CD14-positive monocyte (primary cell): Measurements from ENCODE around the gene CNTN5. TPM values are rescaled to one million over a fixed set of nuclear protein-coding genes. Genes with fewer than 3 reads are reported as not detected.

Source experiments
- DNase-seq, 3 donors: peaks; one replicate each; pipeline ENCODE4 v3.0.0-alpha.2; 2011 to 2022
- H2AFZ ChIP-seq: 2 replicates; pipeline ENCODE4 v1.6.0; 2012; ENCODE audit warnings: mild to moderate bottlenecking, low read depth, low read length, inconsistent platforms; ENCODE audit not compliant: insufficient read depth, poor library complexity, severe bottlenecking
- H3K27ac ChIP-seq, 2 donors: 1 replicate in 1 of 2; 2 replicates in 1 of 2; pipeline ENCODE4 v1.5.1; 2012 to 2013; ENCODE audit warnings: low read length in 2 of 2, control low read depth in 1 of 2, inconsistent platforms in 1 of 2, low read depth in 1 of 2, mild to moderate bottlenecking in 1 of 2
- H3K27me3 ChIP-seq, 2 donors: one replicate each; pipeline versions ENCODE4 v1.6.0 to v1.6.1; 2011 to 2013; ENCODE audit warnings: low read length in 2 of 2; ENCODE audit not compliant: control insufficient read depth in 2 of 2, insufficient read depth in 2 of 2
- H3K36me3 ChIP-seq, 2 donors: replicated peaks in 1 of 2; 1 replicate in 1 of 2; 2 replicates in 1 of 2; pipeline versions ENCODE4 v1.5.1 to v1.6.1; 2012 to 2013; ENCODE audit warnings: low read length in 2 of 2, control low read depth in 1 of 2, inconsistent platforms in 1 of 2, mild to moderate bottlenecking in 1 of 2; ENCODE audit not compliant: insufficient read depth in 2 of 2, control insufficient read depth in 1 of 2
- H3K4me1 ChIP-seq, 2 donors: 1 replicate in 1 of 2; 2 replicates in 1 of 2; pipeline versions ENCODE4 v1.5.1 to v1.6.1; 2012 to 2013; ENCODE audit warnings: low read length in 2 of 2, control low read depth in 1 of 2, inconsistent platforms in 1 of 2, mild to moderate bottlenecking in 1 of 2, moderate library complexity in 1 of 2; ENCODE audit not compliant: insufficient read depth in 2 of 2, control insufficient read depth in 1 of 2
- H3K4me2 ChIP-seq: replicated peaks from 2 replicates; pipeline ENCODE3; 2012; ENCODE audit warnings: low read length, moderate library complexity, mild to moderate bottlenecking; ENCODE audit not compliant: poor library complexity, severe bottlenecking; ENCODE audit errors: extremely low read depth
- H3K4me3 ChIP-seq, 3 experiments: fragments of 200-600 bp in 1 of 3; sonication (generic) in 1 of 3; replicated peaks in 1 of 3; 1 replicate in 2 of 3; 2 replicates in 1 of 3; pipeline ENCODE4 v1.5.1; 2011 to 2013; ENCODE audit warnings: low read length in 3 of 3, mild to moderate bottlenecking in 3 of 3, control low read depth in 2 of 3, low read depth in 2 of 3, inconsistent platforms in 1 of 3, moderate library complexity in 1 of 3
- H3K79me2 ChIP-seq: 2 replicates; pipeline ENCODE4 v1.6.0; 2012; ENCODE audit warnings: mild to moderate bottlenecking, control low read depth, inconsistent platforms, low read length, moderate library complexity; ENCODE audit not compliant: insufficient read depth
- H3K9ac ChIP-seq: 2 replicates; pipeline ENCODE4 v1.6.0; 2017; ENCODE audit warnings: low read length, mild to moderate bottlenecking; ENCODE audit not compliant: insufficient read depth, poor library complexity, severe bottlenecking
- H3K9me3 ChIP-seq, 2 donors: replicated peaks in 1 of 2; 1 replicate in 1 of 2; 2 replicates in 1 of 2; pipeline versions ENCODE4 v1.5.1 to v1.6.1; 2012 to 2013; ENCODE audit warnings: low read length in 2 of 2, control low read depth in 1 of 2; ENCODE audit not compliant: control insufficient read depth in 1 of 2, insufficient read depth in 1 of 2
- H4K20me1 ChIP-seq: 2 replicates; pipeline ENCODE4 v1.6.0; 2012; ENCODE audit warnings: mild to moderate bottlenecking, low read length, control low read depth, moderate library complexity; ENCODE audit not compliant: insufficient read depth
- H3K27ac Mint-ChIP-seq, 7 donors: one replicate each; pipeline ENCODE4 v1.8.0; 2020; ENCODE audit warnings: mild to moderate bottlenecking in 7 of 7, mixed read lengths in 7 of 7, moderate library complexity in 6 of 7, inconsistent platforms in 2 of 7
- H3K27me3 Mint-ChIP-seq, 3 donors: one replicate each; pipeline ENCODE4 v1.8.0; 2021 to 2022; ENCODE audit warnings: low read depth in 3 of 3, mild to moderate bottlenecking in 3 of 3, mixed read lengths in 3 of 3, moderate library complexity in 3 of 3, inconsistent platforms in 1 of 3
- H3K36me3 Mint-ChIP-seq, 2 donors: one replicate each; pipeline ENCODE4 v1.8.0; 2020; ENCODE audit warnings: mixed read lengths in 2 of 2, inconsistent platforms in 1 of 2, mild to moderate bottlenecking in 1 of 2
- H3K4me1 Mint-ChIP-seq: one replicate; pipeline ENCODE4 v1.8.0; 2020; ENCODE audit warnings: mild to moderate bottlenecking, mixed read lengths
- H3K4me3 Mint-ChIP-seq, 2 donors: one replicate each; pipeline ENCODE4 v1.8.0; 2020; ENCODE audit warnings: mild to moderate bottlenecking in 2 of 2, mixed read lengths in 2 of 2, moderate library complexity in 1 of 2
- H3K9me3 Mint-ChIP-seq, 7 donors: one replicate each; pipeline ENCODE4 v1.8.0; 2020 to 2022; ENCODE audit warnings: mixed read lengths in 7 of 7, mild to moderate bottlenecking in 6 of 7, moderate library complexity in 6 of 7, inconsistent platforms in 2 of 7
- WGBS: methylation state at CpG from one replicate; pipeline ENCODE4 v1.1.5; 2013; ENCODE audit warnings: missing lambda C conversion rate; ENCODE audit not compliant: insufficient coverage; 5-methylcytosine and 5-hydroxymethylcytosine counted together
- intact Hi-C, 2 donors: fragments of 100-400 bp; cut with micrococcal nuclease; formaldehyde crosslinking; loops; one replicate each; pipeline versions ENCODE4 v1.15.0 to v1.15.1; 2023
- polyA plus RNA-seq, 3 donors: library from polyadenylated mRNA; depleted of rRNA in 1 of 3; unstranded in 2 of 3; stranded (reverse) in 1 of 3; fragments of 300-500 nt in 2 of 3; fragments of >200 nt in 1 of 3; fragmentation: Illumina TruSeq in 2 of 3; gene quantifications; 1 replicate in 2 of 3; 2 replicates in 1 of 3; pipeline ENCODE4 v1.2.3, GENCODE V29; 2012 to 2021
- TF ChIP-seq, protein P1 (sequence below): fragments of 200-600 bp; IDR thresholded peaks from one replicate; pipeline ENCODE4 v1.8.0; 2022; ENCODE audit warnings: antibody characterized with exemption, mild to moderate bottlenecking

CNTN5 gene
- polyA plus RNA-seq, 3 donors = not detected

DNA sequence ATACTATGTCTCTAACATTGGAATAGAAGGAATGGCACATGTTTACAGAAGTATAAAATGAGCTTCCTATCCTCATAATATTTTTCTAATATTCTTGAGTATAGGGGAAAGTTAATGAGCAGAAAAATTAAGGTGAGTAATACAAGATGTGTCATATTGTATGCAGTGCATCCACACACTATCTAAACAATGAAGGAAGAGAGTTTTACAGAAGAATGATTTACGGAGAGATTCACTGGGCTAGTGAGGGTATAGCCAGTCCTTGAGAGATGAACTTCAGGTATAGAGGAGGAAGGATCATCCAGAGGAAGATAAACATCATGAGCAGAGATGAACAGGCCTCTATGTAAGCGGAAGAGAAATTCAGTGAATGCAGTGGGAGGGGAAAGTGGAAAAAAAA, 569.0 kb downstream of the CNTN5 start:
- H3K36me3 ChIP-seq = no peaks in the 10 kb centered on the region
- Mint-ChIP-seq H3K4me1 (no peaks in the 10 kb centered on the region), H3K36me3 (no peaks in the 10 kb centered on the region), H3K9me3 (peaks cover 0 to 8% (median 3%) of the 10 kb centered on the region in 7 donors), H3K27ac (no peak overlapping the region), H3K27me3 (peaks cover 0 to 1% (median 0%) of the 10 kb centered on the region in 3 donors), H3K4me3 (no peak overlapping the region)
- TF ChIP-seq, protein P1, sequence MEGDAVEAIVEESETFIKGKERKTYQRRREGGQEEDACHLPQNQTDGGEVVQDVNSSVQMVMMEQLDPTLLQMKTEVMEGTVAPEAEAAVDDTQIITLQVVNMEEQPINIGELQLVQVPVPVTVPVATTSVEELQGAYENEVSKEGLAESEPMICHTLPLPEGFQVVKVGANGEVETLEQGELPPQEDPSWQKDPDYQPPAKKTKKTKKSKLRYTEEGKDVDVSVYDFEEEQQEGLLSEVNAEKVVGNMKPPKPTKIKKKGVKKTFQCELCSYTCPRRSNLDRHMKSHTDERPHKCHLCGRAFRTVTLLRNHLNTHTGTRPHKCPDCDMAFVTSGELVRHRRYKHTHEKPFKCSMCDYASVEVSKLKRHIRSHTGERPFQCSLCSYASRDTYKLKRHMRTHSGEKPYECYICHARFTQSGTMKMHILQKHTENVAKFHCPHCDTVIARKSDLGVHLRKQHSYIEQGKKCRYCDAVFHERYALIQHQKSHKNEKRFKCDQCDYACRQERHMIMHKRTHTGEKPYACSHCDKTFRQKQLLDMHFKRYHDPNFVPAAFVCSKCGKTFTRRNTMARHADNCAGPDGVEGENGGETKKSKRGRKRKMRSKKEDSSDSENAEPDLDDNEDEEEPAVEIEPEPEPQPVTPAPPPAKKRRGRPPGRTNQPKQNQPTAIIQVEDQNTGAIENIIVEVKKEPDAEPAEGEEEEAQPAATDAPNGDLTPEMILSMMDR = no peak
- no peaks in the 10 kb centered on the region for H3K27me3 ChIP-seq
- no peak overlapping the region for H3K4me3 ChIP-seq
- no peak overlapping the region for H3K9ac ChIP-seq
- H3K9me3 ChIP-seq = peaks cover 0 to 4% of the 10 kb centered on the region in 2 donors
- intact Hi-C loops = no loop called here
- no peaks in the 10 kb centered on the region for H3K79me2 ChIP-seq
- no peaks in the 10 kb centered on the region for H4K20me1 ChIP-seq
- H2AFZ ChIP-seq = no peak overlapping the region
- H3K4me2 ChIP-seq = no peak overlapping the region
- no peaks in the 10 kb centered on the region for H3K4me1 ChIP-seq
- no peak for DNase-seq
- no peak overlapping the region for H3K27ac ChIP-seq
- 100% methylated on average over 1 of the region's 2 CpGs for WGBS

DNA sequence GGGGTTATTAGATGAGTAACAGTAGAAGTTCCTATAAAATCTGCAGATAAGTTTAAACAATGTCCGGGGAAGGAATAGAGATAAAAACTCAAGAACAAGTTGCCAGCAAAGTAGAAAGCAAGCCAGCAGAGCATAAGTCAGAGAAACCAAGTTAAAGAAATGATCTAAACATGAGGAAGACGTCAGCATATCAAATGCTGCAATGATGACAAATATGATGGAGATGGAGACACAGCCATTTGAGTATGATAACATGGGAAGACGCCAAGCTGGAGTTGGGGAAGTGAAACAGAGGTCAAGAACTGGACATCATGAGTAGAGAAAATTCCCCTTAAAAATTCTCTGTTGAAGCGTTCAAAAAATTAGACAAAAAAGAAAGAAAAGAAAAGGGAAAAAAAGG, 571.5 kb downstream of the CNTN5 start:
- Histone ChIP-seq H3K4me1 (no peaks in the 10 kb centered on the region), H3K4me2 (no peak overlapping the region), H3K9me3 (peaks cover 0 to 4% of the 10 kb centered on the region in 2 donors), H3K9ac (no peak overlapping the region), H4K20me1 (no peaks in the 10 kb centered on the region), H3K36me3 (no peaks in the 10 kb centered on the region), H3K27me3 (no peaks in the 10 kb centered on the region), H3K27ac (no peak overlapping the region), H3K4me3 (no peak overlapping the region), H3K79me2 (no peaks in the 10 kb centered on the region), H2AFZ (no peak overlapping the region)
- Mint-ChIP-seq H3K9me3 (peaks cover 0 to 8% (median 3%) of the 10 kb centered on the region in 7 donors), H3K36me3 (no peaks in the 10 kb centered on the region), H3K27ac (no peak overlapping the region), H3K27me3 (peaks cover 0 to 1% (median 0%) of the 10 kb centered on the region in 3 donors), H3K4me1 (no peaks in the 10 kb centered on the region), H3K4me3 (no peak overlapping the region)
- TF ChIP-seq, protein P1 = no peak
- intact Hi-C loops = no loop called here
- no peak for DNase-seq
- WGBS = 86% methylated on average over 1 of the region's 4 CpGs
